ENCODE data around the gene NOS1. TPM values are rescaled to one million over a fixed set of nuclear protein-coding genes. Genes with fewer than 3 reads are reported as not detected.

The NOS1 gene
- total and polyA plus RNA-seq, 2 experiments from 2014 or later, result 0.63 to 3.0 TPM

- no peak for TF ChIP-seq POLR2AphosphoS5 (IDR thresholded peaks at IDR 0.05; ENCODE audit: low read depth)
- TF ChIP-seq STAT1 (IDR thresholded peaks at IDR 0.05; ENCODE audit: unreplicated experiment), result no peak
- no peak for TF ChIP-seq EZH2phosphoT487 (IDR thresholded peaks at IDR 0.05; ENCODE audit: unreplicated experiment)
- no peak for TF ChIP-seq JUNB (IDR thresholded peaks at IDR 0.05; ENCODE audit: unreplicated experiment)
- TF ChIP-seq ZNF114 (CRISPR knock-in tag; IDR thresholded peaks at IDR 0.05), result no peak
- no peak for TF ChIP-seq EZH2 (IDR thresholded peaks at IDR 0.05; ENCODE audit: low read depth, unreplicated experiment)
- no peak for TF ChIP-seq ETS1 (IDR thresholded peaks at IDR 0.05)
- no peak for TF ChIP-seq CREB1 (CRISPR knock-in tag; IDR thresholded peaks at IDR 0.05; ENCODE audit: low read depth)
- ATAC-seq, result no peak
- Histone ChIP-seq H4K20me1 (replicated peaks; ENCODE audit: insufficient read depth) (no peaks in the 10 kb centered on the region), H2AFZ (no peak overlapping the region), H3K79me2 (replicated peaks; ENCODE audit: insufficient read depth) (no peaks in the 10 kb centered on the region), H3K4me3 (no peak overlapping the region), H3F3A (replicated peaks; ENCODE audit: low read depth) (no peaks in the 10 kb centered on the region), H3K4me2 (no peak overlapping the region), H3K27me3 (ENCODE audit: insufficient read depth) (no peaks in the 10 kb centered on the region), H3K27ac (ENCODE audit: low read depth) (no peak overlapping the region), H3K9me2 (ENCODE audit: insufficient read depth) (no peaks in the 10 kb centered on the region), H3K36me3 (ENCODE audit: insufficient read depth) (no peaks in the 10 kb centered on the region), H3K4me1 (ENCODE audit: insufficient read depth) (peaks cover 6% of the 10 kb centered on the region)
- Mint-ChIP-seq H3K9me3 (no peaks in the 10 kb centered on the region; the same call in 2 of the 3 replicates), H3K36me3 (ENCODE audit: low read depth) (no peaks in the 10 kb centered on the region), H3K4me3 (no peak overlapping the region), H3K27ac (no peak overlapping the region), H3K27me3 (ENCODE audit: insufficient read depth, low read depth, poor library complexity) (peaks cover 5% of the 10 kb centered on the region), H3K4me1 (peaks cover 14% of the 10 kb centered on the region)
- no peak for DNase-seq (ENCODE audit: low spot score)
Observed at GRCh38 chr12:117343849-117344248, 17.6 kb downstream of the NOS1 start.

GRCh38 chr12:117343296-117343695 lies 18.1 kb downstream of the NOS1 start:
- Histone ChIP-seq H3K36me3 (ENCODE audit: insufficient read depth) (no peaks in the 10 kb centered on the region), H3K4me3 (no peak overlapping the region), H3K4me2 (no peak overlapping the region), H4K20me1 (replicated peaks; ENCODE audit: insufficient read depth) (no peaks in the 10 kb centered on the region), H3K9me2 (ENCODE audit: insufficient read depth) (no peaks in the 10 kb centered on the region), H3K4me1 (ENCODE audit: insufficient read depth) (peaks cover 11% of the 10 kb centered on the region), H2AFZ (no peak overlapping the region), H3F3A (replicated peaks; ENCODE audit: low read depth) (no peaks in the 10 kb centered on the region), H3K27ac (ENCODE audit: low read depth) (no peak overlapping the region), H3K79me2 (replicated peaks; ENCODE audit: insufficient read depth) (no peaks in the 10 kb centered on the region), H3K27me3 (ENCODE audit: insufficient read depth) (no peaks in the 10 kb centered on the region)
- no peak for DNase-seq (ENCODE audit: low spot score)
- TF ChIP-seq JUNB (IDR thresholded peaks at IDR 0.05; ENCODE audit: unreplicated experiment), result no peak
- no peak for TF ChIP-seq CTCF (conservative IDR thresholded peaks at IDR 0.05; ENCODE audit: low read depth in 2 of 2)
- TF ChIP-seq CREB1 (CRISPR knock-in tag; IDR thresholded peaks at IDR 0.05; ENCODE audit: low read depth), result no peak
- no peak for TF ChIP-seq ETS1 (IDR thresholded peaks at IDR 0.05)
- TF ChIP-seq NANOG (IDR thresholded peaks at IDR 0.05; ENCODE audit: borderline replicate concordance), result no peak
- Mint-ChIP-seq H3K4me3 (no peak overlapping the region), H3K36me3 (ENCODE audit: low read depth) (no peaks in the 10 kb centered on the region), H3K27me3 (ENCODE audit: insufficient read depth, low read depth, poor library complexity) (peaks cover 5% of the 10 kb centered on the region), H3K27ac (no peak overlapping the region), H3K9me3 (no peaks in the 10 kb centered on the region; the same call in 2 of the 3 replicates), H3K4me1 (peaks cover 18% of the 10 kb centered on the region)
- ATAC-seq, result no peak
